ENCODE results near the gene FA2H. TPM values are rescaled to one million over a fixed set of nuclear protein-coding genes. Genes with fewer than 3 reads are reported as not detected.

Gene FA2H
- total and polyA plus RNA-seq, 2 experiments from 2014 or later = 5.7 to 6.3 TPM

GRCh38 chr16:74739275-74739674 is 35.3 kb downstream of the FA2H start (continued):
- TF ChIP-seq POLR2AphosphoS5 (IDR thresholded peaks at IDR 0.05; ENCODE audit: low read depth) (no peak), ZNF462 (CRISPR knock-in tag; IDR thresholded peaks at IDR 0.05) (no peak), NANOG (IDR thresholded peaks at IDR 0.05; ENCODE audit: borderline replicate concordance) (no peak)

- peaks cover 46% of the 10 kb centered on the region for H3K4me1 Mint-ChIP-seq
- H3K36me3 Mint-ChIP-seq (ENCODE audit: low read depth) = no peaks in the 10 kb centered on the region
- Histone ChIP-seq H3K27me3 (ENCODE audit: insufficient read depth) (no peaks in the 10 kb centered on the region), H4K20me1 (replicated peaks; ENCODE audit: insufficient read depth) (no peaks in the 10 kb centered on the region), H2AFZ (no peak overlapping the region), H3K36me3 (ENCODE audit: insufficient read depth) (no peaks in the 10 kb centered on the region; the same call in 1 of the 2 replicates), H3K9me2 (ENCODE audit: insufficient read depth) (no peaks in the 10 kb centered on the region), H3K27ac (ENCODE audit: low read depth) (no peak overlapping the region), H3K79me2 (replicated peaks; ENCODE audit: insufficient read depth) (no peaks in the 10 kb centered on the region), H3K4me3 (no peak overlapping the region), H3K4me1 (ENCODE audit: insufficient read depth) (peaks cover 29% of the 10 kb centered on the region), H3F3A (replicated peaks; ENCODE audit: low read depth) (no peaks in the 10 kb centered on the region), H3K4me2 (no peak overlapping the region)
- H3K27me3 Mint-ChIP-seq (ENCODE audit: insufficient read depth, low read depth, poor library complexity) = peaks cover 16% of the 10 kb centered on the region
- no peak overlapping the region for H3K27ac Mint-ChIP-seq
- no peak overlapping the region for H3K4me3 Mint-ChIP-seq
- no peaks in the 10 kb centered on the region; the same call in 2 of the 3 replicates for H3K9me3 Mint-ChIP-seq
- ATAC-seq (no peak), DNase-seq (ENCODE audit: low spot score) (no peak)
- no peak for TF ChIP-seq EZH2phosphoT487 (IDR thresholded peaks at IDR 0.05; ENCODE audit: unreplicated experiment)
- TF ChIP-seq ZNF114 (CRISPR knock-in tag; IDR thresholded peaks at IDR 0.05) = no peak
- TF ChIP-seq ZNF462 (CRISPR knock-in tag; IDR thresholded peaks at IDR 0.05) = no peak
- no peak for TF ChIP-seq CTCF (conservative IDR thresholded peaks at IDR 0.05; ENCODE audit: low read depth in 2 of 2)
- TF ChIP-seq EZH2 (IDR thresholded peaks at IDR 0.05; ENCODE audit: low read depth, unreplicated experiment) = no peak
- TF ChIP-seq JUNB (IDR thresholded peaks at IDR 0.05; ENCODE audit: unreplicated experiment) = no peak
- no peak for TF ChIP-seq ZNF331 (CRISPR knock-in tag; IDR thresholded peaks at IDR 0.05; ENCODE audit: low read depth)
These were observed 35.8 kb downstream of the FA2H start for GRCh38 chr16:74738816-74739215.

Measured in GM23338 (cell line).